Loucy (cell line): Measurements from ENCODE around the gene ATXN2.

Source experiments
- EZH2phosphoT487 ChIP-seq: fragments of 200-600 bp; IDR thresholded peaks from 2 replicates; pipeline ENCODE4 v1.6.1; 2018; ENCODE audit warnings: antibody characterized with exemption, mild to moderate bottlenecking, moderate library complexity, borderline replicate concordance
- TF ChIP-seq, protein P1 (sequence below): fragments of 200-600 bp; sonication (generic); conservative IDR thresholded peaks from 2 replicates; pipeline ENCODE4 v1.5.1; 2014; ENCODE audit warnings: mild to moderate bottlenecking, antibody characterized with exemption, low read length

DNA sequence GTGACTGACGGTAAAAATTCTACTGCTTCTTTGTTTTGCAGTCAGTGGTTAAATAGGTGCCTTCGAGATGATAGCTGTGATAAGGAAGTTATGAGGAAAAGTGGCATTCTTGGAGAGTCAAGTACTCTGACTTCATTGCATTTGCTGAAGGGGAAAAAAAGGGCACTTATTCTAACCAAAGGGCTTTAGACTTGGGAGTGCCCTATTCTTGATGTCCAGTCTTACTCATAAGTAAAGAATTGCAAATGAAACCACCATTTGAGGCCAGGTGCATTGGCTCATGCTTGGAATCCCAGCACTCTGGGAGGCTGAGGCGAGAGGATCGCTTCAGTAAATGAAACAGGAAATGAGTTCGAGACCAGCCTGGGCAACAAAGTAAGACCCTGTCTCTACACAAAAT is 46.3 kb upstream of the ATXN2 start:
- TF ChIP-seq, protein P1, sequence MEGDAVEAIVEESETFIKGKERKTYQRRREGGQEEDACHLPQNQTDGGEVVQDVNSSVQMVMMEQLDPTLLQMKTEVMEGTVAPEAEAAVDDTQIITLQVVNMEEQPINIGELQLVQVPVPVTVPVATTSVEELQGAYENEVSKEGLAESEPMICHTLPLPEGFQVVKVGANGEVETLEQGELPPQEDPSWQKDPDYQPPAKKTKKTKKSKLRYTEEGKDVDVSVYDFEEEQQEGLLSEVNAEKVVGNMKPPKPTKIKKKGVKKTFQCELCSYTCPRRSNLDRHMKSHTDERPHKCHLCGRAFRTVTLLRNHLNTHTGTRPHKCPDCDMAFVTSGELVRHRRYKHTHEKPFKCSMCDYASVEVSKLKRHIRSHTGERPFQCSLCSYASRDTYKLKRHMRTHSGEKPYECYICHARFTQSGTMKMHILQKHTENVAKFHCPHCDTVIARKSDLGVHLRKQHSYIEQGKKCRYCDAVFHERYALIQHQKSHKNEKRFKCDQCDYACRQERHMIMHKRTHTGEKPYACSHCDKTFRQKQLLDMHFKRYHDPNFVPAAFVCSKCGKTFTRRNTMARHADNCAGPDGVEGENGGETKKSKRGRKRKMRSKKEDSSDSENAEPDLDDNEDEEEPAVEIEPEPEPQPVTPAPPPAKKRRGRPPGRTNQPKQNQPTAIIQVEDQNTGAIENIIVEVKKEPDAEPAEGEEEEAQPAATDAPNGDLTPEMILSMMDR = no peak
- no peak for TF ChIP-seq EZH2phosphoT487
